ENCODE results near the gene ATXN1.

DNA sequence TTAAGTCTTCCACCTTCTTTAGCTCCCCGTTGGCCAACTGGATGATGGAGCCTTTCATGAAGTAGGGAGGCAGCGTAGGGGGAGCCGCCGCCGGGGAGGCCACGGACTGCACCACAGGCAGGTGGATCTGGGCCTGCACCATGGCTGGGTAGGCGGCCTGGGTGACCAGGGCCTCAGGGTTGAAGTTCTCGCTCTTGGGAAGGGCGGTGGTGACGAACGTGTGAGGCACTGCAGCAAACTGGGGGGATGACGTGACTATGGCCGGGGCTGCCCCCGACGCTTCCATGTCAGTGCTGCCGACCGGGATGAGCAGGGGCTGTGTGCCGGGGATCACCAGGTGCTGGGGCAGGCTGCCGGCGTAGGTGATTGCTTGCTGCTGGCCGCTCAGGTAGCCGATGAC lies 434.7 kb downstream of the ATXN1 start:
- TF ChIP-seq, protein P1, sequence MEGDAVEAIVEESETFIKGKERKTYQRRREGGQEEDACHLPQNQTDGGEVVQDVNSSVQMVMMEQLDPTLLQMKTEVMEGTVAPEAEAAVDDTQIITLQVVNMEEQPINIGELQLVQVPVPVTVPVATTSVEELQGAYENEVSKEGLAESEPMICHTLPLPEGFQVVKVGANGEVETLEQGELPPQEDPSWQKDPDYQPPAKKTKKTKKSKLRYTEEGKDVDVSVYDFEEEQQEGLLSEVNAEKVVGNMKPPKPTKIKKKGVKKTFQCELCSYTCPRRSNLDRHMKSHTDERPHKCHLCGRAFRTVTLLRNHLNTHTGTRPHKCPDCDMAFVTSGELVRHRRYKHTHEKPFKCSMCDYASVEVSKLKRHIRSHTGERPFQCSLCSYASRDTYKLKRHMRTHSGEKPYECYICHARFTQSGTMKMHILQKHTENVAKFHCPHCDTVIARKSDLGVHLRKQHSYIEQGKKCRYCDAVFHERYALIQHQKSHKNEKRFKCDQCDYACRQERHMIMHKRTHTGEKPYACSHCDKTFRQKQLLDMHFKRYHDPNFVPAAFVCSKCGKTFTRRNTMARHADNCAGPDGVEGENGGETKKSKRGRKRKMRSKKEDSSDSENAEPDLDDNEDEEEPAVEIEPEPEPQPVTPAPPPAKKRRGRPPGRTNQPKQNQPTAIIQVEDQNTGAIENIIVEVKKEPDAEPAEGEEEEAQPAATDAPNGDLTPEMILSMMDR (IDR thresholded peaks at IDR 0.05), result no peak
- TF ChIP-seq EP300 (IDR thresholded peaks at IDR 0.05) (no peak), POLR2A (IDR thresholded peaks at IDR 0.05) (no peak)
